ENCODE measurements around the gene PCDHB16. TPM values are rescaled to one million over a fixed set of nuclear protein-coding genes. Genes with fewer than 3 reads are reported as not detected.
"Not testable (repeated sequence)": the region's sequence is repeated elsewhere in the genome, so short reads cannot be mapped to it uniquely, and the experiment has no call there.

Gene PCDHB16
- total RNA-seq, 1 donor from 2014 or later, result not detected

DNA sequence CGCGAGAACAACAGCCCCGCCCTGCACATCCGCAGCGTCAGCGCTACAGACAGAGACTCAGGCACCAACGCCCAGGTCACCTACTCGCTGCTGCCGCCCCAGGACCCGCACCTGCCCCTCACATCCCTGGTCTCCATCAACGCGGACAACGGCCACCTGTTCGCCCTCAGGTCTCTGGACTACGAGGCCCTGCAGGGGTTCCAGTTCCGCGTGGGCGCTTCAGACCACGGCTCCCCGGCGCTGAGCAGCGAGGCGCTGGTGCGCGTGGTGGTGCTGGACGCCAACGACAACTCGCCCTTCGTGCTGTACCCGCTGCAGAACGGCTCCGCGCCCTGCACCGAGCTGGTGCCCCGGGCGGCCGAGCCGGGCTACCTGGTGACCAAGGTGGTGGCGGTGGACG lies 33.3 kb downstream of the PCDHB16 start:
- not testable (repeated sequence) for ATAC-seq (ENCODE audit: low read depth); H3K27ac Mint-ChIP-seq

DNA sequence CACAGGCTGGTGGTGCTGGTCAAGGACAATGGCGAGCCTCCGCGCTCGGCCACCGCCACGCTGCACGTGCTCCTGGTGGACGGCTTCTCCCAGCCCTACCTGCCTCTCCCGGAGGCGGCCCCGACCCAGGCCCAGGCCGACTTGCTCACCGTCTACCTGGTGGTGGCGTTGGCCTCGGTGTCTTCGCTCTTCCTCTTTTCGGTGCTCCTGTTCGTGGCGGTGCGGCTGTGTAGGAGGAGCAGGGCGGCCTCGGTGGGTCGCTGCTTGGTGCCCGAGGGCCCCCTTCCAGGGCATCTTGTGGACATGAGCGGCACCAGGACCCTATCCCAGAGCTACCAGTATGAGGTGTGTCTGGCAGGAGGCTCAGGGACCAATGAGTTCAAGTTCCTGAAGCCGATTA lies 33.8 kb downstream of the PCDHB16 start:
- POLR2A ChIA-PET, result interaction anchor here (0.5 kb wide), 1 partner anchor 461 kb away, joined by 3 read pairs; no protein-coding TSS in a partner anchor
- ATAC-seq (ENCODE audit: low read depth); DNase-seq; H3K36me3 Mint-ChIP-seq (ENCODE audit: low read depth); H3K4me3 Mint-ChIP-seq; CTCF ChIA-PET; H3K27ac Mint-ChIP-seq; intact Hi-C loops (cut with micrococcal nuclease); H3K4me1 Mint-ChIP-seq: not testable (repeated sequence)
- peaks cover 19% of the 10 kb centered on the region for H3K9me3 Mint-ChIP-seq
- peaks cover 28% of the 10 kb centered on the region for H3K27me3 Mint-ChIP-seq

More for the DNA sequence above, 33.3 kb downstream of the PCDHB16 start:
- CTCF ChIA-PET; POLR2A ChIA-PET; H3K4me3 Mint-ChIP-seq; DNase-seq; H3K4me1 Mint-ChIP-seq; H3K36me3 Mint-ChIP-seq (ENCODE audit: low read depth); intact Hi-C loops (cut with micrococcal nuclease): not testable (repeated sequence)
- peaks cover 21% of the 10 kb centered on the region for H3K9me3 Mint-ChIP-seq
- H3K27me3 Mint-ChIP-seq, result peaks cover 30% of the 10 kb centered on the region

DNA sequence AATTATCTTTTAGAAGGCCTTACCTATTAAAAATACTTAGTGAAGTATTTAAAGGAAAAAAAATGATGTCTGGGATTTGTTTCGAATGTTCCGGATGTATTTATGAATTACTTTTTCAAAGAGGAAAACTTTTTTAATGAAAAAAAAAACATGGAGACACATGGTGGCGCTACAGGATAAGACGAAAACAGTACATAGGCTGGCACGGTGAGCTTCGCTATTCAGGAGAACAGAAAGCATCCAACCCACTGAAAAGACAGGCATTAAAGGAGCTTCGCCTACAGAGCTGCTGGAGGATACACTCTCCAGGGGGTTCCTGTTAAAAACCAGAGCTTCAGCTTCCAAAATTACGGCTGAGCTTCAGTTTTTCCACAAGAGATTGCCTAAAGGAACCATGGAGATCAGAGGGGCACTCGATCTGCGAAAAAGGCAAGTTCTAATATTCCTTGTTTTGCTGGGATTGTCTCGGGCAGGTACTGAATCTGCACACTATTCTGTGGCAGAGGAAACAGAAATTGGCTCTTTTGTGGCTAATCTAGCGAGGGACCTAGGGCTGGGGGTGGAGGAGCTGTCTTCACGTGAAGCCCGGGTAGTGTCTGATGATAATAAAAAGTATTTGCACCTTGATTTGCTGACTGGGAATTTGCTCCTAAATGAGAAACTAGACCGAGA lies 41.1 kb downstream of the PCDHB16 start, which contains the start of gene PCDHB14:
PCDHB14 (plus strand) TSS at position 232 of the 672 bp plus-strand sequence; CDS start at position 395, 163 bp downstream.
- Mint-ChIP-seq H3K36me3 (ENCODE audit: low read depth) (no peaks in the 10 kb centered on the region), H3K27me3 (peaks cover 27% of the 10 kb centered on the region)

DNA sequence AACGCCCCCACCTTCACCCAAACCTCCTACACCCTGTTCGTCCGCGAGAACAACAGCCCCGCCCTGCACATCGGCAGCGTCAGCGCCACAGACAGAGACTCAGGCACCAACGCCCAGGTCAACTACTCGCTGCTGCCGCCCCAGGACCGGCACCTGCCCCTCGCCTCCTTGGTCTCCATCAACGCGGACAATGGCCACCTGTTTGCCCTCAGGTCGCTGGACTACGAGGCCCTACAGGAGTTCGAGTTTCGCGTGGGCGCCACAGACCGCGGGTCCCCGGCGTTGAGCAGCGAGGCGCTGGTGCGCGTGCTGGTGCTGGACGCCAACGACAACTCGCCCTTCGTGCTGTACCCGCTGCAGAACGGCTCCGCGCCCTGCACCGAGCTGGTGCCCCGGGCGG lies 42.7 kb downstream of the PCDHB16 start:
- H3K27me3 Mint-ChIP-seq, result peaks cover 21% of the 10 kb centered on the region
- CTCF ChIA-PET; DNase-seq; H3K36me3 Mint-ChIP-seq (ENCODE audit: low read depth); H3K9me3 Mint-ChIP-seq; H3K27ac Mint-ChIP-seq; intact Hi-C loops (cut with micrococcal nuclease); ATAC-seq (ENCODE audit: low read depth); H3K4me3 Mint-ChIP-seq; H3K4me1 Mint-ChIP-seq; POLR2A ChIA-PET: not testable (repeated sequence)

More for the DNA sequence above, 41.1 kb downstream of the PCDHB16 start, which contains the start of gene PCDHB14:
- H3K9me3 Mint-ChIP-seq, result peaks cover 13% of the 10 kb centered on the region
- TF ChIP-seq, protein P1, sequence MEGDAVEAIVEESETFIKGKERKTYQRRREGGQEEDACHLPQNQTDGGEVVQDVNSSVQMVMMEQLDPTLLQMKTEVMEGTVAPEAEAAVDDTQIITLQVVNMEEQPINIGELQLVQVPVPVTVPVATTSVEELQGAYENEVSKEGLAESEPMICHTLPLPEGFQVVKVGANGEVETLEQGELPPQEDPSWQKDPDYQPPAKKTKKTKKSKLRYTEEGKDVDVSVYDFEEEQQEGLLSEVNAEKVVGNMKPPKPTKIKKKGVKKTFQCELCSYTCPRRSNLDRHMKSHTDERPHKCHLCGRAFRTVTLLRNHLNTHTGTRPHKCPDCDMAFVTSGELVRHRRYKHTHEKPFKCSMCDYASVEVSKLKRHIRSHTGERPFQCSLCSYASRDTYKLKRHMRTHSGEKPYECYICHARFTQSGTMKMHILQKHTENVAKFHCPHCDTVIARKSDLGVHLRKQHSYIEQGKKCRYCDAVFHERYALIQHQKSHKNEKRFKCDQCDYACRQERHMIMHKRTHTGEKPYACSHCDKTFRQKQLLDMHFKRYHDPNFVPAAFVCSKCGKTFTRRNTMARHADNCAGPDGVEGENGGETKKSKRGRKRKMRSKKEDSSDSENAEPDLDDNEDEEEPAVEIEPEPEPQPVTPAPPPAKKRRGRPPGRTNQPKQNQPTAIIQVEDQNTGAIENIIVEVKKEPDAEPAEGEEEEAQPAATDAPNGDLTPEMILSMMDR (IDR thresholded peaks at IDR 0.05), result no peak
- CTCF ChIA-PET, result interaction anchor here (0.6 to 2.5 kb wide), 7 partner anchors 15 to 429 kb away, joined by 3 to 11 read pairs (median 4); partner anchors contain the start of genes FCHSD1 and PCDHGA12
- POLR2A ChIA-PET, result no interaction called here
- no peak for ATAC-seq (ENCODE audit: low read depth)
- no peak within 1 kb of the TSS for H3K4me3 Mint-ChIP-seq
- intact Hi-C loops (cut with micrococcal nuclease), result loop anchor here (2.0 kb wide), 1 partner anchor 342 kb away; no protein-coding TSS in a partner anchor
- no peak within 1 kb of the TSS for H3K27ac Mint-ChIP-seq
- peaks cover 2% of the 10 kb centered on the region for H3K4me1 Mint-ChIP-seq
- no peak for DNase-seq

DNA sequence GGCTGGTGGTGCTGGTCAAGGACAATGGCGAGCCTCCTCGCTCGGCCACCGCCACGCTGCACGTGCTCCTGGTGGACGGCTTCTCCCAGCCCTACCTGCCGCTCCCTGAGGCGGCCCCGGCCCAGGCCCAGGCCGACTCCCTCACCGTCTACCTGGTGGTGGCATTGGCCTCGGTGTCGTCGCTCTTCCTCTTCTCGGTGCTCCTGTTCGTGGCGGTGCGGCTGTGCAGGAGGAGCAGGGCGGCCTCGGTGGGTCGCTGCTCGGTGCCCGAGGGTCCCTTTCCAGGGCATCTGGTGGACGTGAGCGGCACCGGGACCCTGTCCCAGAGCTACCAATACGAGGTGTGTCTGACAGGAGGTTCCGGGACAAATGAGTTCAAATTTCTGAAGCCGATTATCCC lies 43.2 kb downstream of the PCDHB16 start:
- POLR2A ChIA-PET; H3K27ac Mint-ChIP-seq; intact Hi-C loops (cut with micrococcal nuclease); H3K9me3 Mint-ChIP-seq; ATAC-seq (ENCODE audit: low read depth); H3K4me3 Mint-ChIP-seq; CTCF ChIA-PET; H3K36me3 Mint-ChIP-seq (ENCODE audit: low read depth); H3K4me1 Mint-ChIP-seq; DNase-seq: not testable (repeated sequence)
- H3K27me3 Mint-ChIP-seq, result peaks cover 16% of the 10 kb centered on the region

DNA sequence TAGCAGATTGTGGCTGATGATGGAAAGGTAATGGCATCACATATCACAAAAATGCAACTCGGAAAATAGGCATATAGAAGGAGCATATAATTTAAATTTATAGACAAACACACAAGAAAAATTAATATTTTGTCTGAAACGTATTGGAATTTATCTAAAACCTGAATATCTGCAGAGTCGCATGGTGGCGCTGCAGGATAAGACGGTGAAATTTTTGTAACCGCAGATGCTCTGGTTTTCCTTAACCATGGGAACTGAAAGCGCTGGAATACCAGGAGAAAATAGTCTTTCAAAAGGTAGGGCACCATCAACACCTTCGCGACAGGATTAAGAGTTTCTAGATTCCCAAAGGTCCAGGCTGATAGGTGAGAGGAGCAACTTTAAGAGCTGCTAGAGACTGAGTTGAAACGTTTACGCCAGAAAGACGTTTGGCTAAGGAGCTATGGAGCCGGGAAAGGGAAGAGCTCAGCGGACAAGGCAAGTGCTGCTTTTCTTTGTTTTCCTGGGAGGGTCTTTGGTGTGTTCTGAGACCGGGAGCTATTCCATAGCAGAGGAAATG lies 52.0 kb downstream of the PCDHB16 start:
- Mint-ChIP-seq H3K27ac (no peak overlapping the region), H3K4me3 (no peak overlapping the region), H3K4me1 (no peaks in the 10 kb centered on the region), H3K36me3 (ENCODE audit: low read depth) (peaks cover 4% of the 10 kb centered on the region), H3K9me3 (peaks cover 31% of the 10 kb centered on the region), H3K27me3 (peaks cover 5% of the 10 kb centered on the region)
- ChIA-PET CTCF (no interaction called here), POLR2A (no interaction called here)
- ATAC-seq (ENCODE audit: low read depth), result no peak
- DNase-seq, result no peak
- TF ChIP-seq, protein P1 (IDR thresholded peaks at IDR 0.05), result no peak
- intact Hi-C loops (cut with micrococcal nuclease), result no loop called here

Other genes starting within 250 kb of the PCDHB16 start
- gene PCDHAC2, start 215.9 kb upstream of the PCDHB16 start, total RNA-seq, result not detected in 2 replicates
- gene PCDHB1, start 131.0 kb upstream of the PCDHB16 start, total RNA-seq, result not detected in 2 replicates
- gene PCDHB2, start 87.8 kb upstream of the PCDHB16 start, total RNA-seq, result not detected in 2 replicates
- gene PCDHB3, start 81.9 kb upstream of the PCDHB16 start, total RNA-seq, result 0.07 TPM in 1 of 2 replicates, not detected in the other
- not detected in 2 replicates for gene PCDHB4, start 60.6 kb upstream of the PCDHB16 start, total RNA-seq
- gene PCDHB5, start 47.2 kb upstream of the PCDHB16 start, total RNA-seq, result not detected in 2 replicates
- gene PCDHB6, start 32.3 kb upstream of the PCDHB16 start, total RNA-seq, result not detected in 2 replicates
- gene PCDHB7, start 9.7 kb upstream of the PCDHB16 start, total RNA-seq, result not detected in 2 replicates
- gene PCDHB8, start 4.6 kb upstream of the PCDHB16 start, total RNA-seq, result not detected in 2 replicates
- gene PCDHB9, start 4.8 kb downstream of the PCDHB16 start, total RNA-seq, result 0.27 and 0.29 TPM in 2 replicates
- 0.07 TPM in 1 of 2 replicates, not detected in the other for gene PCDHB10, start 10.0 kb downstream of the PCDHB16 start, total RNA-seq
- gene PCDHB11, start 17.2 kb downstream of the PCDHB16 start, total RNA-seq, result not detected in 2 replicates
- gene PCDHB12, start 26.3 kb downstream of the PCDHB16 start, total RNA-seq, result not detected in 2 replicates
- gene PCDHB13, start 31.5 kb downstream of the PCDHB16 start, total RNA-seq, result 0.07 and 0.09 TPM in 2 replicates
- 0.11 TPM in 1 of 2 replicates, not detected in the other for gene PCDHB14, start 41.0 kb downstream of the PCDHB16 start, total RNA-seq
- gene PCDHB15, start 63.0 kb downstream of the PCDHB16 start, total RNA-seq, result not detected in 2 replicates
- gene SLC25A2, start 121.7 kb downstream of the PCDHB16 start, total RNA-seq, result 2.6 and 3.9 TPM in 2 replicates
- gene TAF7, start 138.4 kb downstream of the PCDHB16 start, total RNA-seq, result 86.7 and 87.3 TPM in 2 replicates
- gene PCDHGA1, start 148.1 kb downstream of the PCDHB16 start, total RNA-seq, result 0.20 and 0.29 TPM in 2 replicates
- gene PCDHGA2, start 156.4 kb downstream of the PCDHB16 start, total RNA-seq, result 0.09 and 0.15 TPM in 2 replicates
- gene PCDHGA3, start 161.4 kb downstream of the PCDHB16 start, total RNA-seq, result 0.20 and 0.51 TPM in 2 replicates
- 0.37 and 0.44 TPM in 2 replicates for gene PCDHGB1, start 167.7 kb downstream of the PCDHB16 start, total RNA-seq
- gene PCDHGA4, start 172.6 kb downstream of the PCDHB16 start, total RNA-seq, result 0.34 and 0.75 TPM in 2 replicates
- 2.2 and 2.6 TPM in 2 replicates for gene PCDHGB2, start 177.6 kb downstream of the PCDHB16 start, total RNA-seq
- gene PCDHGA5, start 181.8 kb downstream of the PCDHB16 start, total RNA-seq, result 1.1 and 1.2 TPM in 2 replicates
- gene PCDHGB3, start 187.9 kb downstream of the PCDHB16 start, total RNA-seq, result 2.0 and 2.6 TPM in 2 replicates
- 1.8 and 2.3 TPM in 2 replicates for gene PCDHGA6, start 191.5 kb downstream of the PCDHB16 start, total RNA-seq
- 1.3 and 1.6 TPM in 2 replicates for gene PCDHGA7, start 200.4 kb downstream of the PCDHB16 start, total RNA-seq
- 0.91 and 1.2 TPM in 2 replicates for gene PCDHGB4, start 205.3 kb downstream of the PCDHB16 start, total RNA-seq
- 0.54 and 0.69 TPM in 2 replicates for gene PCDHGA8, start 210.2 kb downstream of the PCDHB16 start, total RNA-seq
- gene PCDHGB5, start 215.6 kb downstream of the PCDHB16 start, total RNA-seq, result 1.8 and 2.7 TPM in 2 replicates
- gene PCDHGA9, start 220.4 kb downstream of the PCDHB16 start, total RNA-seq, result 1.1 and 1.3 TPM in 2 replicates
- gene PCDHGB6, start 225.6 kb downstream of the PCDHB16 start, total RNA-seq, result 1.2 and 1.6 TPM in 2 replicates
- gene PCDHGA10, start 230.6 kb downstream of the PCDHB16 start, total RNA-seq, result 1.2 and 1.3 TPM in 2 replicates
- 1.2 and 1.4 TPM in 2 replicates for gene PCDHGB7, start 235.3 kb downstream of the PCDHB16 start, total RNA-seq
- gene PCDHGA11, start 238.7 kb downstream of the PCDHB16 start, total RNA-seq, result 0.73 and 1.1 TPM in 2 replicates
- 1.3 and 1.6 TPM in 2 replicates for gene PCDHGA12, start 248.1 kb downstream of the PCDHB16 start, total RNA-seq